H9 (cell line): ENCODE measurements around the gene SLC25A22. TPM values are rescaled to one million over a fixed set of nuclear protein-coding genes. Genes with fewer than 3 reads are reported as not detected.

Source experiments
- DNase-seq: peaks from one replicate; pipeline ENCODE4 v3.0.0-alpha.2; 2017
- H2AFZ ChIP-seq: one replicate; pipeline ENCODE4 v1.6.1; 2013; ENCODE audit warnings: mild to moderate bottlenecking, low read length, control low read depth, moderate library complexity
- H2AK5ac ChIP-seq: 2 replicates; pipeline ENCODE4 v1.6.1; 2013; ENCODE audit warnings: low read length, control low read depth, mixed read lengths; ENCODE audit not compliant: insufficient read length
- H2BK120ac ChIP-seq: one replicate; pipeline ENCODE4 v1.6.1; 2013; ENCODE audit warnings: low read depth, mild to moderate bottlenecking, low read length, control low read depth, inconsistent platforms; ENCODE audit not compliant: poor library complexity, severe bottlenecking
- H2BK12ac ChIP-seq: 2 replicates; pipeline ENCODE4 v1.6.1; 2013; ENCODE audit warnings: low read length, control low read depth, mixed read lengths, low read depth; ENCODE audit not compliant: insufficient read length
- H2BK15ac ChIP-seq: 2 replicates; pipeline ENCODE4 v1.6.1; 2013; ENCODE audit warnings: low read depth, low read length, control low read depth
- H2BK20ac ChIP-seq: one replicate; pipeline ENCODE4 v1.6.1; 2013; ENCODE audit warnings: low read depth, mild to moderate bottlenecking, low read length, control low read depth, inconsistent platforms; ENCODE audit not compliant: poor library complexity, severe bottlenecking
- H2BK5ac ChIP-seq: 2 replicates; pipeline ENCODE4 v1.6.1; 2013; ENCODE audit warnings: low read length, control low read depth, mixed read lengths; ENCODE audit not compliant: insufficient read length
- H3K14ac ChIP-seq: 2 replicates; pipeline ENCODE4 v1.6.1; 2013; ENCODE audit warnings: low read length, control low read depth; ENCODE audit not compliant: insufficient read depth
- H3K18ac ChIP-seq: 2 replicates; pipeline ENCODE4 v1.6.1; 2013; ENCODE audit warnings: low read depth, mild to moderate bottlenecking, mixed read lengths, low read length, control low read depth; ENCODE audit not compliant: insufficient read length
- H3K23ac ChIP-seq: 2 replicates; pipeline ENCODE4 v1.6.1; 2013; ENCODE audit warnings: low read length, control low read depth, mixed read lengths, low read depth; ENCODE audit not compliant: insufficient read length
- H3K23me2 ChIP-seq: 2 replicates; pipeline ENCODE4 v1.6.1; 2013; ENCODE audit warnings: low read depth, mild to moderate bottlenecking, mixed read lengths, low read length, control low read depth; ENCODE audit not compliant: insufficient read length, poor library complexity, severe bottlenecking
- H3K27ac ChIP-seq: 2 replicates; pipeline ENCODE4 v1.5.1; 2013; ENCODE audit warnings: low read length, control low read depth, mixed read lengths, low read depth; ENCODE audit not compliant: insufficient read length
- H3K27me3 ChIP-seq: 2 replicates; pipeline ENCODE4 v1.6.1; 2013; ENCODE audit warnings: low read length, control low read depth, inconsistent platforms; ENCODE audit not compliant: insufficient read depth
- H3K4ac ChIP-seq: 2 replicates; pipeline ENCODE4 v1.6.1; 2013; ENCODE audit warnings: low read depth, mild to moderate bottlenecking, control low read depth, inconsistent platforms, low read length, moderate library complexity
- H3K4me1 ChIP-seq: 2 replicates; pipeline ENCODE4 v1.6.1; 2013; ENCODE audit warnings: low read length, control low read depth, inconsistent platforms; ENCODE audit not compliant: insufficient read depth
- H3K4me2 ChIP-seq: 2 replicates; pipeline ENCODE4 v1.6.1; 2013; ENCODE audit warnings: low read length, control low read depth, mixed read lengths; ENCODE audit not compliant: insufficient read length, insufficient read depth
- H3K56ac ChIP-seq: 2 replicates; pipeline ENCODE4 v1.6.1; 2013; ENCODE audit warnings: low read depth, mild to moderate bottlenecking, mixed read lengths, low read length, control low read depth; ENCODE audit not compliant: insufficient read length
- H3K79me1 ChIP-seq: 2 replicates; pipeline ENCODE4 v1.6.1; 2013; ENCODE audit warnings: low read depth, mild to moderate bottlenecking, moderate library complexity, low read length, control low read depth, inconsistent platforms; ENCODE audit not compliant: insufficient read depth, poor library complexity, severe bottlenecking
- H3K79me2 ChIP-seq: 2 replicates; pipeline ENCODE4 v1.6.1; 2013; ENCODE audit warnings: low read length, control low read depth, inconsistent platforms; ENCODE audit not compliant: insufficient read depth
- H3K9ac ChIP-seq: 2 replicates; pipeline ENCODE4 v1.6.1; 2013; ENCODE audit warnings: low read length, control low read depth, mixed read lengths; ENCODE audit not compliant: insufficient read length; ENCODE audit errors: extremely low read depth
- H3K9me3 ChIP-seq: one replicate; pipeline ENCODE4 v1.6.1; 2013; ENCODE audit warnings: low read depth, low read length, inconsistent platforms; ENCODE audit not compliant: control insufficient read depth
- H3T11ph ChIP-seq: one replicate; pipeline ENCODE4 v1.6.1; 2013; ENCODE audit warnings: mild to moderate bottlenecking, low read length, control low read depth, inconsistent platforms
- H4K20me1 ChIP-seq: one replicate; pipeline ENCODE4 v1.6.1; 2013; ENCODE audit not compliant: control insufficient read depth, insufficient read length, insufficient read depth
- H4K5ac ChIP-seq: 2 replicates; pipeline ENCODE4 v1.6.1; 2013; ENCODE audit warnings: low read depth, mild to moderate bottlenecking, mixed read lengths, low read length, control low read depth; ENCODE audit not compliant: insufficient read length
- H4K8ac ChIP-seq: replicated peaks from 2 replicates; pipeline ENCODE4 v1.6.1; 2013; ENCODE audit warnings: low read length, control low read depth, mixed read lengths, low read depth; ENCODE audit not compliant: insufficient read length
- H4K91ac ChIP-seq: 2 replicates; pipeline ENCODE4 v1.6.1; 2013; ENCODE audit warnings: low read depth, mild to moderate bottlenecking, moderate library complexity, mixed read lengths, low read length, control low read depth; ENCODE audit not compliant: insufficient read length
- H3K27ac Mint-ChIP-seq, 3 experiments: 2 replicates in 2 of 3; 3 replicates in 1 of 3; pipeline ENCODE4 v1.8.0; 2020 to 2021; ENCODE audit warnings: mixed read lengths in 3 of 3, mild to moderate bottlenecking in 1 of 3, moderate library complexity in 1 of 3
- H3K27me3 Mint-ChIP-seq: 2 replicates; pipeline ENCODE4 v1.8.0; 2021; ENCODE audit warnings: low read depth, mild to moderate bottlenecking, moderate library complexity, mixed read lengths
- H3K36me3 Mint-ChIP-seq, 3 experiments: 2 replicates in 2 of 3; 3 replicates in 1 of 3; pipeline ENCODE4 v1.8.0; 2020 to 2021; ENCODE audit warnings: low read depth in 3 of 3, mixed read lengths in 3 of 3; ENCODE audit not compliant: insufficient read depth in 1 of 3
- H3K4me1 Mint-ChIP-seq, 2 experiments: 2 replicates each; pipeline ENCODE4 v1.8.0; 2020; ENCODE audit warnings: mixed read lengths in 2 of 2
- H3K4me3 Mint-ChIP-seq, 2 experiments: 2 replicates in 1 of 2; 3 replicates in 1 of 2; pipeline ENCODE4 v1.8.0; 2020 to 2021; ENCODE audit warnings: mild to moderate bottlenecking in 2 of 2, mixed read lengths in 2 of 2, moderate library complexity in 1 of 2
- H3K9me3 Mint-ChIP-seq, 2 experiments: 2 replicates in 1 of 2; 3 replicates in 1 of 2; pipeline ENCODE4 v1.8.0; 2020; ENCODE audit warnings: mild to moderate bottlenecking in 2 of 2, mixed read lengths in 2 of 2, moderate library complexity in 1 of 2
- WGBS: extraction: QIAGEN DNeasy Blood & Tissue Kit; methylation state at CpG from one replicate; pipeline ENCODE4 v1.1.7; 2013; ENCODE audit warnings: missing lambda C conversion rate, low lambda C conversion rate, mixed read lengths; ENCODE audit not compliant: insufficient read length; ENCODE audit errors: extremely low coverage; 5-methylcytosine and 5-hydroxymethylcytosine counted together
- total RNA-seq: library from RNA; stranded (reverse); gene quantifications from 2 replicates; pipeline ENCODE4 v1.2.1, GENCODE V29; 2021
- TF ChIP-seq, protein P1 (sequence below): fragments of 200-600 bp; sonication (generic); conservative IDR thresholded peaks from 3 replicates; pipeline ENCODE4 v1.8.0; 2021; ENCODE audit warnings: antibody characterized with exemption, mild to moderate bottlenecking

SLC25A22 gene
- total RNA-seq, 1 experiment from 2014 or later: 51.9 TPM

- no peak overlapping the region for H3K4me2 ChIP-seq
These were observed 41.2 kb upstream of the SLC25A22 start for GRCh38 chr11:839280-839623.

More at GRCh38 chr11:839280-839623, 41.2 kb upstream of the SLC25A22 start:
- Histone ChIP-seq H4K8ac (no peak overlapping the region), H2BK12ac (no peak overlapping the region), H2BK15ac (no peak overlapping the region), H3K23ac (no peak overlapping the region), H3K79me2 (no peaks in the 10 kb centered on the region; the same call in 1 of the 2 replicates), H3K27me3 (no peaks in the 10 kb centered on the region), H3K79me1 (peaks cover 2% of the 10 kb centered on the region), H3K4me1 (no peaks in the 10 kb centered on the region), H3K27ac (no peak overlapping the region), H2BK20ac (no peak overlapping the region), H4K91ac (no peak overlapping the region), H2BK5ac (no peak overlapping the region), H2AK5ac (no peak overlapping the region), H3K9ac (no peak overlapping the region), H3K9me3 (no peaks in the 10 kb centered on the region), H2BK120ac (no peak overlapping the region), H3K23me2 (peaks cover 6% of the 10 kb centered on the region), H4K5ac (no peak overlapping the region), H3K4ac (no peak overlapping the region), H3K56ac (no peak overlapping the region), H3K18ac (no peak overlapping the region), H4K20me1 (no peaks in the 10 kb centered on the region), H2AFZ (no peak overlapping the region), H3T11ph (no peak overlapping the region), H3K14ac (no peak overlapping the region)
- H3K27ac Mint-ChIP-seq: no peak overlapping the region
- H3K27me3 Mint-ChIP-seq: no peaks in the 10 kb centered on the region
- H3K9me3 Mint-ChIP-seq: no peaks in the 10 kb centered on the region
- no CpG with 5 or more reads among the region's 5 CpGs for WGBS
- peaks cover 6 to 52% (median 46%) of the 10 kb centered on the region in 3 experiments; a peak in 6 of 7 replicates for H3K36me3 Mint-ChIP-seq
- TF ChIP-seq, protein P1, sequence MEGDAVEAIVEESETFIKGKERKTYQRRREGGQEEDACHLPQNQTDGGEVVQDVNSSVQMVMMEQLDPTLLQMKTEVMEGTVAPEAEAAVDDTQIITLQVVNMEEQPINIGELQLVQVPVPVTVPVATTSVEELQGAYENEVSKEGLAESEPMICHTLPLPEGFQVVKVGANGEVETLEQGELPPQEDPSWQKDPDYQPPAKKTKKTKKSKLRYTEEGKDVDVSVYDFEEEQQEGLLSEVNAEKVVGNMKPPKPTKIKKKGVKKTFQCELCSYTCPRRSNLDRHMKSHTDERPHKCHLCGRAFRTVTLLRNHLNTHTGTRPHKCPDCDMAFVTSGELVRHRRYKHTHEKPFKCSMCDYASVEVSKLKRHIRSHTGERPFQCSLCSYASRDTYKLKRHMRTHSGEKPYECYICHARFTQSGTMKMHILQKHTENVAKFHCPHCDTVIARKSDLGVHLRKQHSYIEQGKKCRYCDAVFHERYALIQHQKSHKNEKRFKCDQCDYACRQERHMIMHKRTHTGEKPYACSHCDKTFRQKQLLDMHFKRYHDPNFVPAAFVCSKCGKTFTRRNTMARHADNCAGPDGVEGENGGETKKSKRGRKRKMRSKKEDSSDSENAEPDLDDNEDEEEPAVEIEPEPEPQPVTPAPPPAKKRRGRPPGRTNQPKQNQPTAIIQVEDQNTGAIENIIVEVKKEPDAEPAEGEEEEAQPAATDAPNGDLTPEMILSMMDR: no peak
- H3K4me1 Mint-ChIP-seq: peaks cover 11 to 27% of the 10 kb centered on the region in 2 experiments
- H3K4me3 Mint-ChIP-seq: no peak overlapping the region
- DNase-seq: no peak
